Activated CD4-positive, CD25-positive, alpha-beta regulatory T cell treated with anti-CD3 and anti-CD28 coated beads, Interleukin-2, amount 50 U/mL, for 24 hours (primary cell): ENCODE results near the gene MS4A2.
"Not testable (repeated sequence)": the region's sequence is repeated elsewhere in the genome, so short reads cannot be mapped to it uniquely, and the experiment has no call there.

Experiments used
- ATAC-seq, 2 donors: fragments of 150-1000 bp; cut with Tn5 transposase; one replicate each; pipeline ENCODE4 v1.10.0; 2021; ENCODE audit warnings: mild to moderate bottlenecking in 1 of 2, moderate library complexity in 1 of 2

Gene MS4A2

GRCh38 chr11:60088364-60088763, at the start of gene MS4A2:
TSS of gene MS4A2 (plus strand) at chr11:60088664. CDS start at chr11:60088766, 102 bp downstream.
- ATAC-seq: no peak

DNA sequence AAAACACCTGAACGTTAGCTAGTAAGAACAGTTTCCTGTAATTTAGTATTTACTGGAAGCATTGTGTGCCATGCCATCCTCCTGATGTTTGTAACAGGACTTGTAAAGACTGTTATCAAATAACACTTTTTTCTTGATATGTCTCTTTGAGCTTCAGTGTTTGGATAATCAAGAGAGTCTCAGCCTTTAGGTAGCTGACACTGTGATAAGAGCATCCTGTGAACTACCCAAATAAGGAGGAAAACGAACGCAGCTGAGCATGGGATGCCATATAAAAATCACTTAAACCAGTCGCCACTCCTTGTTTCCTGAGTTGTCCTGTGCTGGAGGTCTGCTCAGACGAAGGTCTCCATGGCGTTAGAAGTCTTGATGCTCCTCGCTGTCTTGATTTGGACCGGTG, 48.4 kb upstream of the MS4A2 start, which contains the start of gene OOSP2:
Gene OOSP2 (plus strand): TSS at position 301 of the 400 bp plus-strand sequence. CDS start 51 bp downstream, at position 352.
- ATAC-seq: no peak

DNA sequence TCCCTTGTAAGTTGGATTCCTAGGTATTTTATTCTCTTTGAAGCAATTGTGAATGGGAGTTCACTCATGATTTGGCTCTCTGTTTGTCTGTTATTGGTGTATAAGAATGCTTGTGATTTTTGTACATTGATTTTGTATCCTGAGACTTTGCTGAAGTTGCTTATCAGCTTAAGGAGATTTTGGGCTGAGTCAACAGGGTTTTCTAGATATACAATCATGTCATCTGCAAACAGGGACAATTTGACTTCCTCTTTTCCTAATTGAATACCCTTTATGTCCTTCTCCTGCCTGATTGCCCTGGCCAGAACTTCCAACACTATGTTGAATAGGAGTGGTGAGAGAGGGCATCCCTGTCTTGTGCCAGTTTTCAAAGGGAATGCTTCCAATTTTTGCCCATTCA, 38.0 kb upstream of the MS4A2 start:
- not testable (repeated sequence) for ATAC-seq

- not testable (repeated sequence) for ATAC-seq
Observed at GRCh38 chr11:60050839-60051238, 37.6 kb upstream of the MS4A2 start.

- no peak for ATAC-seq
Observed at GRCh38 chr11:60056349-60056969, 32.0 kb upstream of the MS4A2 start, which contains the start of gene MS4A3. TSS of gene MS4A3 (plus strand) at chr11:60056665. CDS start at chr11:60061161, 4,496 bp downstream.

DNA sequence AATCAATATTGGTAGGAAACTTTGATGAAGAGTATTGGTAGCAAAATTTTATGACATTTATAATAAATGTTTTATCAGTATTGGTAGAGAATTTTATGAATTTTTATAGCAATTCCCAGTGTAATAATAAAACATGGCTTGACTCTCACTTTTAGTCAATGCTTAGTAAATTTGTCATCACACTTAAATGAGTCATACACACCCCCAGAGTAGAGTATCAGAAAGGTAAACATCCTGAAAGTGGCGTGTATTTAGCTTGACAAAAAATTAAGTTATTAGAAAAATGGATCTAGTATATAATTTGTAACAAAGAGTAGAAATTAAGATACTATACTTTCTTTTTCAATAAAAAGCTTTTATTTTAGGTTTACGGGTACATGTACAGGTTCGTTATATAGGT, 29.4 kb upstream of the MS4A2 start:
- no peak for ATAC-seq

DNA sequence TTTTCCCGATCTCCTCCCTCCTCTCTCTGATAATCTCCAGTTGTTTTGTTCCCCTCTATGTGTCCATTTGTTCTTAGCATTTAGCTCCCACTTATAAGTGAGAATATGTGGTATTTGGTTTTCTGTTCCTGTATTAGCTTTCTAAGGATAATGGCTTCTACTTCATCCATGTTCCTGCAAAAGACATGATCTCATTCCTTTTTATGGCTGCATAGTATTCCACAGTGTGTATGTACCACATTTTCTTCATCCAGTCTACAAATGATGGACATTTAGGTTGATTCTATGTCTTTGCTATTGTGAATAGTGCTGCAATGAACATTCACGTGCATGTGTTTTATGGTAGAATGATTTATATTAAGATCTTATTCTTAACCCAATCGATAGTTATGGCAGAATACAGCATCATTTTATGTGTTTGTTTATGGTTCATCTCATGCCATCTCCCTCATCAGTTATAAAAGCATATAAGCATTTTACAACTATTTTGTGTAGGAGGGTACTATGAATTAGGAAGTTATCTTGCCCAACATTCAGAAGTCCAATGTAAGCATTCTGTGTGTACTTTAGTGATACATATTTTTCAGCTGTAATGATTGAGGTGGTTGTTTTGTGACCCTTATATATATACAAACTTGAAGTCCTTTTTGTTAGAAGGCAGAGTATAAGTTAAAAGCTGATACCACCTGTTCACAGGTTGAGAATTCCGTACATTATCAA, 28.8 kb upstream of the MS4A2 start:
- ATAC-seq: no peak

DNA sequence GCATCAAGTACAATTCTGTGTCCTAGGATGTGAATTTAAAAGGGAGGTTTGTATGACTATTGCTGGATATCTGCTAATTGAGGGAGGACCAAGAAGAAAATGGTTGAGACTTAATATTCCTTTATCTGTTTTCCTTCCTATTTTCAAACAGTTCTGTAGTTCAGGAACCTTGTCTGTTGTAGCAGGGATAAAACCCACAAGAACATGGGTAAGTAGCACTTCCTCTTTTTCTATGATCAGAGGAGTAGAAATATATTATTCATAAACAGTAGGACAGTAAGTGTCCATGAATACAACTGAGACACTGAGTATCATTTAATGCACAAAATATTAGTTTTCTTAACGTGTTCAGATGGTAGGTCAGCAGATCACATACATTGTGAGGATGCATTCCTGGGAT, 24.4 kb upstream of the MS4A2 start:
- ATAC-seq: no peak

GRCh38 chr11:60065801-60066200, 22.7 kb upstream of the MS4A2 start:
- no peak for ATAC-seq

DNA sequence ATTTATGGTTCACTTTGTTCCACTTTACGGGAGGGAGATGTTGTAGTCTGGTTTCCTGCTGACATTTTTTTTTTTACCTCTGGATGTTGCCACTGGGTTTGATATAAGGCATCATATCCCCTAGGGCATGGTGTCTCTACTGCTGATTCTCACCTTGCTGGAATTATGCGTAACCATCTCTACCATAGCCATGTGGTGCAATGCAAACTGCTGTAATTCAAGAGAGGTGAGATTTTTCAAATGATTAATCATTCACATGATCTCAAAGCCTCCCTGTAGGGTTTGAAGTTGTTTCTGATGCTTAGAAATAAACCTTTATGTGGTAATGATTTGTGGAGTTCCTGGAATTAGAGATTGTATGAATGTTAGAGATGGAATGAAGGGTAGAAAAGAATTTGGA, 19.0 kb upstream of the MS4A2 start:
- no peak for ATAC-seq

GRCh38 chr11:60071644-60072043, 16.8 kb upstream of the MS4A2 start:
- not testable (repeated sequence) for ATAC-seq

DNA sequence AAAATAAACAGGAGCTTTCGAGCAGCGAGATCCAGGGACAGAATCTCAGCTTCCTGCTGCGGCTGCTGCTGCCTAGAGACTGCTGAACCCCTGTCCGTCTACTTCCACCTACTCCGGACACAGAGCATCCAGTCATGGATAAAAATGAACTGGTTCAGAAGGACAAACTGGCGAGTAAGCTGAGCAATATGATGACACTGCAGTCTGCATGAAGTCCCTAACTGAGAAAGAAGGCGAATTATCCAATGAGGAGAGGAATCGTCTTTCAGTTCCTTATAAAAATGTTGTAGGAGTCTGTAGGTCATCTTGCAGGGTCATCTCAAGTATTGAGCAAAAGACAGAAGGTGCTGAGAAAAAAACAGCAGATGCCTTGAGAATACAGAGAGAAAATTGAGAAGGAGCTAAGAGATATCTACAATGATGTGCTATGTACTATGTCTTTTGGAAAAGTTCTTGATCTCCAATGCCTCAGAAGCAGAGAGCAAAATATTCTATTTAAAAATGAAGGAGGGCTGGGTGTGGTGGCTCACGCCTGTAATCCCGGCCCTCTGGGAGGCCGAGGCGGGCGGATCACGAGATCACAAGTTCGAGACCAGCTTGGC, 11.1 kb upstream of the MS4A2 start:
- no peak for ATAC-seq

DNA sequence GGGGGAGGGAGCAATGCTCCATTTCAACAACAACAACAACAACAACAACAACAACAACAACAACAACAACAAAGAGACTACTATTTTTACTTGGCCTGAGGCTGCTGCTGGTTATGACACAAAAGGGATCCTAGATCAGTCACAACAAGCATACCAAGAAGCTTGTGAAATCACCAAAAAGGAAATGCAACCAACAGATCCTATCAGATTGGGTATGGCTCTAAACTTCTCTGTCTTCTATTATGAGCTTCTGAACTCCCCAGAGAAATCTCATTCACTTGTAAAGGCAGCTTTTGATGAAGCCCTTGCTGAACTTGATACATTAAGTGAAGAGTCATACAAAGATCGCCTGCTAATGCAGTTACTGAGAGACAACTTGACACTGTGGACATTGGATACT, 10.5 kb upstream of the MS4A2 start:
- no peak for ATAC-seq

- ATAC-seq: no peak
Observed at GRCh38 chr11:60078745-60079144, 9.7 kb upstream of the MS4A2 start.

- ATAC-seq: no peak
Observed at GRCh38 chr11:60080535-60080934, 7.9 kb upstream of the MS4A2 start.

DNA sequence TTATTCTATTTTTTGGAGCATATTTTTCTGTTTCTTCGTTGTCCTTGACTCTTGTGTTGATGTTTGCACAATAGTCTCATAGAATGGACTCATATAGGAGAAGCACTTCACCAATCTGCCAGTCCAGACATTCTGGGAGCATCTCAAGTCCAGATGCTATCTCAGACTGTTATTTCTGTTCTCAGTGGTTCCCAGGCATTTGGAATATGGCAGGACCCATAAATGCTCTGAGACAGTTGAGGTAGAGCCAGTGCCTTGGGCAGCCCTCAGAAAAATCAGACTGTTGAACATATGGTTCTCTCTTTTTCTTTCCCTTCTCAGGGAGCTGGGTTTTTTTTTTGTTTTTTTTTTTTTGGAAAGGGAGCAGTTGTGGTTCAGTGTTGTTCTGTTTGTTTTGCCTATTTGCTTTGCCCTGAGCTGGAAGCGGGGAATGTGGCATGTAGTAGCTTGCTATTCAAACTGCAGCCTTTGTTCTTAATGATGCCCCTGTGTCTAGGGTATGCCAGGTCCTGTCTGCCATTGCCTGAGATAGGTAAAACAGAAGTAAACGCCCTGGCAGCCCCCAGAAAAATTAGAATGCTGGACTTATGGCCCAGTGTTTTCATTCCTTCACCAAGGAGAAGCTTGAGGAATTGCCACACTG, 3.7 kb upstream of the MS4A2 start:
- no peak for ATAC-seq

DNA sequence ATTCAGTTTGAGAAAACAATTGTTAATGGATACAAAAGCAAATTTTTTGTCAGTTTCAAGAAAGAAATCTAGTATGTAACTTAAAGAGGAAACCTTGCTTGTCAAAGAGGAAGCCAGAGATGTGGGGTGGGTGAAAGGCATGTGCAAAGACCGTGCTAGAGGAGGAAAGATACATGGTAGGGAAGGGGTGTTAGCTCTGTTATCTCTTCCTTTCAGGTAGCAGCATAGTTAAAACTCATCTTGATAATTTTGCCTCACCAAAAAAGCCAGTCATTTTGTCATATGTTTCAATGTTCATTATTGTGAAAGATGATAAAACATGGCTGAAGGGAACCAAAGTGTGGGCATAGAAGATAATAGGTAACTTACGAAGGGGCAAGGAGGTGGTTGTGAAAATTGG, 2.6 kb upstream of the MS4A2 start:
- no peak for ATAC-seq

GRCh38 chr11:60087239-60087638, 1.2 kb upstream of the MS4A2 start:
- ATAC-seq: no peak

DNA sequence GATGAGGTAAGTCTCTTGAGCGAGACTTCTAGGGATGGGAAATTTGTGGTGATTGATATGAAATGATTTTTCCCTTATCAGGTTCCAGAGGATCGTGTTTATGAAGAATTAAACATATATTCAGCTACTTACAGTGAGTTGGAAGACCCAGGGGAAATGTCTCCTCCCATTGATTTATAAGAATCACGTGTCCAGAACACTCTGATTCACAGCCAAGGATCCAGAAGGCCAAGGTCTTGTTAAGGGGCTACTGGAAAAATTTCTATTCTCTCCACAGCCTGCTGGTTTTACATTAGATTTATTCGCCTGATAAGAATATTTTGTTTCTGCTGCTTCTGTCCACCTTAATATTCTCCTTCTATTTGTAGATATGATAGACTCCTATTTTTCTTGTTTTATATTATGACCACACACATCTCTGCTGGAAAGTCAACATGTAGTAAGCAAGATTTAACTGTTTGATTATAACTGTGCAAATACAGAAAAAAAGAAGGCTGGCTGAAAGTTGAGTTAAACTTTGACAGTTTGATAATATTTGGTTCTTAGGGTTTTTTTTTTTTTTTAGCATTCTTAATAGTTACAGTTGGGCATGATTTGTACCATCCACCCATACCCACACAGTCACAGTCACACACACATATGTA, 7.1 kb downstream of the MS4A2 start:
- no peak for ATAC-seq

GRCh38 chr11:60097189-60097588, 8.7 kb downstream of the MS4A2 start:
- no peak for ATAC-seq

GRCh38 chr11:60098508-60098907, 10.0 kb downstream of the MS4A2 start:
- ATAC-seq: no peak

DNA sequence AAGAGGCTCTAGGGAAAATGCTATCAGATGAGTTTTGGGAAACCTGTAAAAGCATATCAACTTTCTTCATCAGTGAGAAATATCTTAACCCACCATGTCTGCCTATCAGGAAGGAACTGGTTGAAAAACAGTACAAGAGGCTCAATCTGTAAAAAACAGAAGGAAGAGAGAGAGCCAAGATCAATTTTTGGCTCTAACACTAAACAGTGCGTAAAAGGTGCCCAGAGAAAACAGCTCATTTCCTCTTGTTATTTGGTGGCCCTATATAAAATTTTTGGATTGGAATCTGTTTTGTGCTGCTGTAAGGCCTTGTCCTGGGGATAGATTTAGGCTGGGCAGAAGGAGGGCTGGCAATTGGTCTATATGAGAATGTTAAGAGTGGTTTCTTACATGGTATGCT, 12.1 kb downstream of the MS4A2 start:
- ATAC-seq: no peak

GRCh38 chr11:60101368-60101767, 12.9 kb downstream of the MS4A2 start:
- ATAC-seq: not testable (repeated sequence)
